Activated T-helper 9 cell treated with anti-CD3 and anti-CD28 coated beads, Interleukin-2, amount 50 U/mL, for 16 hours (primary cell): ENCODE measurements around the gene UQCC5.

Experiments
- DNase-seq: peaks from one replicate; pipeline ENCODE4 v3.0.0-alpha.2; 2020; ENCODE audit warnings: low read depth

The UQCC5 gene

DNA sequence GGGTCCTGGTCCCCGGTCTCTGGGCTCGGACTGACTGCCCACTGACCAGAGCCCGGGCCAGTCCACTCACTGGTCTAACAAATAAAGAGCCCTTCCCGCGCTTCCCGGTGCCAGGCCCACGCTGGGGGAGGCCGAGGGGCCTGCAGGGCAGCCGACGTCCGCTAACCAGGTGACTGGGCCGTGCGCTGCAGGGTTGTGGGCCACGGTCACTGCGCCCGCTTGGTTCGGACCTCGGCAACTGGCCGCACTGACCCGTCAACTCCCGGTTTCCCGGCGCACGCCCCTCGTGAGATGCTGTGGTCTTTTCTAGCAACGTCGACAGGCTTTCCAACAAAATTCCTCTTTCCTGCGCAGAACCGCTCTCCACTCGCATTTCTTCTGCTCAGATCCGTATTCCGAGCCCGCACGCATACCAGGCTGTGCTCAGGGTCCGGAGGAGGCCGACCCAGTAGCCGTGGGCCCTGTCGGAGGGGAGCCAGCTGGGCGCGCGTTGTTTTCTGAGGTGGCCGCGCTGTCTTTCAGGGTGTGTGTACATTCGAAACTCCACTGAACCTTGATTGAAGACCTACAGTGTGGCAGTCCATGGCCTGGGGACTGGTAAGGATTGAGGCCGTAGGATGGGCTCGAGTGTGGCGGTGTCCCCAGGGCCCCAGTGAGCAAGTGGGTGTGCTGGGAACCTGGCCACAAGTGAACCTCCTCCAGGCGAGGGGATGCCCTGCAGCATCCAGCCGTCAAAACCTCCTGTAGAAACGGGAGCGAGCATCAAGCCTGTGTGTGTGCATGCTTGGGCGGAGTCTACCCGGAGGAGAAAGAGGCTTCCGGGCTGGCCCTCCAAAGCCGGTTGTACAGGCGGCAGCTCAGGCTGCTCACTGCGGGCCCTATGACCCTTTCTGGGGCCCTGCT is 1.9 kb upstream of the UQCC5 start:
- DNase-seq, result no peak

DNA sequence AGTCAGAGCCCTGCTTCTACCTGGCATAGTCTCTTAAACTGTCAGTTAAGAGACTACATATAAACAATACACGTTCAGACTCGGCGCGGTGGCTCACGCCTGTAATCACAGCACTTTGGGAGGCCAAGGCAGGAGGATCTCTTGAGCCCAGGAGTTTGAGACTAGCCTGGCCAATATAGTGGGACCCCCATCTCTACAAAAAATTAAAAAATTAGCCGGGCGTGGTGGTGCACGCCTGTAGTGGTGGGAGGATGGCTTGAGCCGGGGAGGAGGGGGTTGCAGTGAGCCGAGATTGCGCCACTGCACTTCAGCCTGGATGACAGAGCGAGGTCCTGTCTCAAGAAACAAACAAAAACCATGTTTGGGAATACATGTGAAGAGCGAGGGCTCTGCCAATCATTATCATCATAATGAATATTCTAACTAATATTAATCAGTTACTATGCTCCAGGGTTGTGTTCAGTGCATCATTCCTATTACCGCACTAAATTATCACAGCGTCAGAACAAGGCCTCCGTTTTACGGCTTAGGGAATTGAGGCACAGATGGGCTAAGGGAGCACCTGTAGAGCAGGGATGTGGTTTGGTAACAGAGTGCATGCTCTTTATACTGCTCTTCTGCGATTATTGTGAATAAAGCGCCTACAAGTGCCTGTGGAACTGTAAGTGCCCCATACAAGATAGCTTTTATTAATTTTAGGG is 844 bp upstream of the UQCC5 start:
- no peak for DNase-seq

DNA sequence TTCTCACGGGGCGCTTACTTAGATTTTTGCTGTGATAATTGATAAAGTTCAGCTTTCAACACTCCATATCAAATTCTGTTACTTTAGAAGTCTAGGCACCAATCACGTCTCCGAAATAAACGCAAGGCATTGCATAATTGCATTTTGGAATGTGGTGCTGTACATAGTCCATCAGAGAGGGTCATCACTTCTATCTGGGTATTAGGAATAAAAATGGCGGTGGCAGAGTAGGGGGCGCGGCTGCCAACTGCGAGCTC is 365 bp upstream of the UQCC5 start:
- no peak for DNase-seq

DNA sequence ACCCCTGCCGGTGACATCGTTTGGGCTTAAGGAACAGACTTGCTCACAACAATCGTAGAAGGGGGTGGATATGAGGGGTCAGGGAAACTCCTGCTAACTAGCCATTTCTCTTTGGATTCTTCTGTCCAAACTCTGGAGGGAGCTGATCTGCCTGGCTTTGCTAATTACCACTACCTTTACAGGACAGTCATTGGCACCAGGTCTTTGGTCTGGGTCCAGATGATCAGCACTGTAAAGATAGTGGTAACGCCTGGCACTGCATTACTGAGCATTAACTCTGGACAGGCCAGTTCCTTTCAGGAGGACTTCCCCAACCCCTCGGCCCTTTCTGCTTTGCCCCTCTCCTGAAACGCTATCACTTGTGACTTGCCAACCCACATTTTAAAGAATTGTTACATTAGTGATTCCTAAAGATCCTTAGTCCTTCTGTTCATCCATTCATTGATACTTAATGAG is 788 bp downstream of the UQCC5 start:
- DNase-seq, result no peak

DNA sequence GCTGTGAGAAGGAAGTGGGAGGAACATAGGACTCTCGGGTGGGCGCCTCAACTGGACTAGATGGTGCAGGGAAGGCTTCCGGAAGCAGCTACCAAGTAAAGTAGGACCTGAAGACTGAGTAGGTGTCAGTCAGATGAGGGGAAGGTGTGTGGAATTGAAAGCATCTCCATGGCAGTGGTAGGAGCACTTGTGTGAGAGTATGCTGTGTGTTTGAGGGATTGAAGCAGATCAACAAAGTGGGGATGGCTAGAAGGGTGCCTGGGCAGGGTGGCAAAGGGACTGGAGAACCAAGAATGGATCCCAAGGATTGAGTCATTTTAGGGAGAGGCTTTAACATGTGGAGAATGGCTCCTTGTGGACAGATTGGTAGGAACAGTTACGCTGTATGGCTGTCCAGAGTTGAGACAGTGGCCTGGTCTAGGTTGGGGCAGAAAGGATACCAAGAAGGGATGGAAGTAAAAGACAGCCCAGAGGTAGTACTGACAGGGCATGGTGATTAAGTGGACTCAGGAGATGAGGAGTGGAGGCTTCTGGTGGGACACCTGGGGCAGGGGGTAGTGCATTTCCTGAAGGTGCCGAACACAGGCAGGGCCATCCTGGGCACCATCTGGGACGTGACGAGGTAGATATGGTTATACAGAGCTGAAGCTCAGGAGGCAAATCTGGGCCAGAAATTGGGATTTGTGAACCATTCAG is 1.5 kb downstream of the UQCC5 start:
- DNase-seq, result no peak

DNA sequence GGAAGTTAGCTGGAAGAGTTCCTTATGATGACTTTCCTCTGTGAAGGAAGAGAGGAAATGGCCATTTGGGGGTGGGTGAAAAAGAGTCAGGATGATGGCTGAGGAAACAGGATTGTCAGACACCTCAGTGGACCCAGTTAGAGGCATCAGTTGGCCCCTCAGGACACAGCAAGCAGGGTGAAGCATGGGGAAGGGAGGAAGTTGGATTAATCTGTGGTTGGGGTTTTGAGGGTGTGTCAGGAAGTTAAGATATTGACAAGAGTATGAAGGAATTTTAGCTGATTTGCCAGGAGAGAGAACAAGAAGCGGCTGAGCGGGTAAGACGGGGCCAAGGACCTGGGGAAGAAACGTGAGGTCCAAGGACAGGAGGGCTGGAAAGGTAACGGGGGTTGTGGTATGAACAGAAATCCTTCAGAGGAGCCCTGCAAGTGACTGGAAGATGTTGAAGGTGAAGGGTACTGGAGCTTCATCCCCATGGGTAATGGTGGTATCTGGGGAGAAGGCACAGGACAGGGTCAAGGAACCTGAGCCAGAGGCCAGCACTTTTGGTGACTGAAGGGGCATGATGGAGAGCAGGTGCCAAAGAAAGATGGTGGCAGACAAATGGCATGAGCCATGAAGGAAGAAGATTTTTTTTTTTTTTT is 2.7 kb downstream of the UQCC5 start:
- DNase-seq, result no peak

DNA sequence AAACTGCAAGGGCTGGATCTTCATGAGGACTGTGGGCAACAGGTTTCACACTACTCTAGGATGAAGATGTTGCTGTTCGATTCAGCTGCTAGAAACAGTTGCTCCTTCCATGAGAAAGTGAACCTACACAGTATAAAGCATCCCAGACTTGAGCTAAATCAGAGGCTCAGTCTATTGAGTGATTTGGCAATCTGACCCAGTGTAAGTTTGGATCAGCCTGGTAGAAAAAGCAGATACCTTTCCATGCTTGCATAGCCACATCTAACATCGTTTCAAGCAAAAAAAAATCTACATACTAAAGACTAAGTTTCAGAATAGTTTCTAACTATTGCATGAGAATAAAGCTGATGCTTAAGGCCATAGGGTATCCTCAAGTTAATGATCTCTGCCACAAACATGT is 4.6 kb downstream of the UQCC5 start:
- DNase-seq, result no peak

DNA sequence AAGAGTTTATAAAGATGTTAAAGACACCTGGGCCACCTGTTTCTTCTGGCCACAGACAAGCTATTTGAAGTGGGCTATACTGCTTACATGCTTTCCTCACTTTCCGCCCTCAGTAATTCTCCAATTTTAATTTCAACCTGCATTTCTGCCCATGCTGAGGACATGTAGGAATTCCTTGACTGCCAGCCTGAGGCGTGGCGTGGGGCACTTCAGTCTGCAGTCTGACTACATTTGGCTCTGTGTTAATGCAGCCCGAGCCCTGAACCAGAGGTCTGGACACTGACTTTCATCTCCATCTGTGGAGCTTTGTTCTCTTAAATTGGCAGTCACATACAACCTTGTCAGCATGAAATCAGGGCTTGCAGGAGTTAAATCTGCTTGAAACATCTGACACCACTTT is 8.5 kb downstream of the UQCC5 start:
- DNase-seq, result no peak

DNA sequence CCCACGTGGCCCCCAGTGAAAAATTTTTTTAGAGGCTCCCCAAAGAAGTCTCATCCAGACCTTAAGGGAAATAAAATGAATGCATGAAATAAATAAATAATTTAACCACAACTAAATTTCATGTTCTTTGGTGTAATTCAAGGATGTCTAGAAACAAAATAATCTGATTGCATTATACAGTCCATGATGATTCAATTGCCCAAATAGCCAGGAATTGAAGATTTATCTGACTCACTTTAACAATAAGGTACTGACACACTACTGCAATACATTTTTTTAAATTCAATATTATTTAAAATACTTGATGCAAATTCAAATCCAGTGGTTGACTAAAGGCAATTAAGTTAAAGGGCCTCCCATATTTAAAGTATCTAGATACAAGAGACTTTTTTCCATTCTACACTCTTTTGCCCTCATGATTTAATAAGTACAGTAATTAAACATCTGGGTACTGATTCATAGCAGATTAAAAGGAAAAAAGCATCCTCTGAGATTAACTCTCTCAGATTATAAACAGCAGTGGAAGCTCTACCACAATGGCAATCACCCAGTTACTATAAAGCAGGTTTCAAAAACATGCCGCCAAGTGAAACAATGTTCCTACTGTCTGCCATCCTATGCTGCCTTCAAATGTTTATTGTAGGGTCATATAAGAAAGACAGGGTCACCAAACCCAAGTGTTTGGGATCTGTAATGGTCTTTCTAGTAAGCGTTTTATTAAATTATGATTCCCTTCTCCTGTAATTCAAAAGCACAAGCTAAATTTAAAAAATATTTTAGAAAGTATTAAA is 9.9 kb downstream of the UQCC5 start:
- DNase-seq, result no peak

DNA sequence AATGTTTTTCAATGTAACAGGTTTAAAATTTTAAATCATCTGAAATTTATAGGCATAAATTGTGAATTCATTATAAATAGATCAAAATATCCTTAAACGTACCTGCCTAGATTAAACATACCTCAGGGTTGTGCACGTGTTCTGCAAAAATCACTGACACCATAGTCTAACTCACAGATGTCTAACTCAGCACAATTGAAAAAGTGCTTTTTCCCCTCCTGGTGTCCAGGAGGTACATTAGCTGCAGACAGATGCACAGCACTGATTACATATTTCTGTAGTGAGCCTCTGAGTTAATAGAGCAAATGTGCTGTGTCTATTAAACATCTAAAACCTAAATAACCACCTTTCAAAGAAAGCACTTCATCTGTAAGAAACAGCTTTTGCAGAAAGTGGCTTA is 10.7 kb downstream of the UQCC5 start:
- no peak for DNase-seq

DNA sequence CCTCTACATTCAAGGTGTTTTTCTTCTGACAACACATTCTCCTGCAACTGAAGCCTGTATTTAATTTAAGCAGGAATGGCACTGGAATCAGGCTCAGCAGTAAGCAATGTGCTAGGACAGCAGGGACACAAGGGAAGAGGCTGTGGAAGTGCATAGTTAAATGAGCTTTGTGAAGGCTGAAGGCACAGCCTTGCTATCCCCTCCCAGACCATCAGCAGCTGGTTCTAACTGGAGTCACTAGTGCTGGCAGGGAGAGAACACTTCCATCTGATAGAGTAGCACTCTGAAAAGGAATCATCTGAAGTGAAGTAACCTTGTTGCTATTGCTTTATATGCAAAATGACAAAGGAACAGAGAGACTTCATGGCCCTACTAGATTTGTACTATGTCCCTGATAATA is 14.7 kb downstream of the UQCC5 start:
- DNase-seq, result no peak

DNA sequence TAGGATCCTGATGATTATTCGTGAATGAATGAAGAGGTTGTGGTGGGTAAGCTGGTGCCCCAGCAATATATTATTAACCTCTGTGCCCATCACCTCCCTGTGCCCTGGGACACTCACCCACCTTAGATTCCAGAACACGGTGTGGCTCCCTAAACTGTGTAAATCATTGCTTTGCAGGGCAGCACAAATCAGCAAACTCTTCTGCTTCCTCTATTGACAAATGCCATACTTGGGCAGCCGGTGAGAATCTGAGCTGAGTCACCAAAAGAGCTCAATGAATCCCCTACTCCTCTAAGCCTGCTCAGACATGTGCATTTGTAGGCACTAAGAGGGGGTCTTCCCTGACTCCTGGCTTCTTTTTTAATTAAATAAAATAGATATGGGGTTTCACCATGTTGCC is 15.7 kb downstream of the UQCC5 start:
- DNase-seq, result no peak

DNA sequence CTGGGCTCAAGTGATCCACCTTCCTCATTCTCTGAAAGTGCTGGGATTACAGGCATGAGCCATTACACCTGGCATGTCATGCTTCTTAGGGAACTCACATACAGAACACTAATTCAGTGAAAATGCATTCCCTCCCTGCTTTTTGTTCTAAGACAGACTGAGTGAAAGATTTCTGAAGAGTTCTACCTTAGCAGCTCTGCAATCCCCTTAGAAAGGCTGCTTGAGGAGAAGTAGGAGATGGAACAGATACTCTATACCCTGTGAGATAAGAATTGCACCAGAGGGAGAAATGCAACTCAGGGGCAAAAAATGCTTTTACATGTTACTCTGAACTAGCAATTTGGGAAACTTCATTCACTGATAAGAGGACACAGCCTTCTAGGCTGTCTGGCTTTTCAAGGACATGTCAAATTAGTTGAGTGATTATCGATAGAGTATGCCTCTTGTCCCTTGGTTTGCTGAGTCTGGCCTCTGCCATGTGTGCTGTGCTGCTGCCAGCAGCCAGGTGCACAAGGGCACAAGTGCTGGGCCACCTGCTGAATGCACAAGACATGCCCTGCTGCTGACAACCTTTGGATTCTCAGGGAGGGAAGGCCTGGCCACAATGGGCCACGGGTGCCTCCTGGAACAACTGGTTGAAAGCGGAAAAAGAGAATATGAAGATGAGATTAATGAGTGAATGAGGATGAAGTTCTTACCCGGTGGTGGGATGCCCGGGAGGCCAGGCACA is 17.8 kb downstream of the UQCC5 start:
- no peak for DNase-seq

DNA sequence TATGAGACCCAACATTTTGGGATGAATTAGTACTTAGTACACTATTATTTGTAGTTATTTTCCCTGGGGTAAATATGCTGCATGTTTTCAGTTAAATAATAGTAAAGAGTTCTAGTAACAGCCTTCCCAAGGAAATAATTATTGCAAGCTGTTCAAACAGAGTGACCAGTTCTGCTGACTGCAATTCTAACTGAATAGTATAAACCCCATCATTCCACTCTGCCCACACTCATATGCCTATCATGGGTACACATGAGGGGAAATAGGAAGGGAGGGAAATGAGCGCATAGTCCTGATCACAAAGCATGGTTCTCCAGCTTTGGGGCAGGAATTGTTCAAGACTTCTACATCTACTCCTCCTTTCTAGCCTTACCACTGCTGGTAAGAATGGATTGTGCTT is 18.7 kb downstream of the UQCC5 start:
- no peak for DNase-seq

DNA sequence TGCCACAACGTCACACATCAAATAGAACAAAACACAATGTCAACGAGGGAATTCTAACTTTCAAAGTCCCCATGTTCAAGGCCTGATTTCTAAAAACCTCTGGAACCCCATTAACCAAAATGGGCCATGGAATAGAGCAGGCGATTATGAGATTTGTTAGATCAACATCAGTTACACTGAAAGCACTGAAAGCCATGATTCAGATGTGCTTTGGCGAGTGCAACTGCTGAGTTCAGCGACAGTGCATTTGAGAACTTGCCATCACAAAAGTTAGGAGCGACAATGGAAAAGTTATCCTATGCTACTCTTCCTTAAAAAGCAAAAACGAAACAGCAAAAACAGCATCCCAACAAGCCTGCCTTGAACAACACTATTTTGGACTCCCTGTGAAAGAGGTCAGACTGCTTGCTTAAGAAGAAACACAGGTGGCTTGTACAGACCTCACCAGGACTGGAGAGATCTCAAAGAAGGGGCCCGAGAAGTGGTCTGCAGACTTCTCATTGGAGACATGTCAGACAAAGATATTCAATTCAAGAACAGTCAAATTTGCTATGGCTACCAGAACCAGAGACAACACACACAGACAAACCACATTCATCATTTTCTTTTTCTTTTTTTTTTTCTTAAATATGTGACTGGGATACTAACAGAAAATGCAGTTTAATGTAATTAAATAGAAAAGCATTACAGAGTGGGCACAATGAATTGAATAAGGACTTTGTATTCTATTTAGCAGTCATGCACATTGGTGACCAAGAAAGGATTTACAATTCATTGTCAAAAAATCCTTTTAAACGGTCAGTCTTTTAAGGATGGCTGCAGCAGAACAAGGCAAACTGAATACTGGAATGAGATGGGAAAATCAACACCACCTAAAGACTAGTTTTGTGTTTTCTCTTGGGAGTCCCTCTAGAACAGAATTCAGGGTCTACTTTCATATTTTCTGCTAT is 20.9 kb downstream of the UQCC5 start:
- DNase-seq, result no peak

DNA sequence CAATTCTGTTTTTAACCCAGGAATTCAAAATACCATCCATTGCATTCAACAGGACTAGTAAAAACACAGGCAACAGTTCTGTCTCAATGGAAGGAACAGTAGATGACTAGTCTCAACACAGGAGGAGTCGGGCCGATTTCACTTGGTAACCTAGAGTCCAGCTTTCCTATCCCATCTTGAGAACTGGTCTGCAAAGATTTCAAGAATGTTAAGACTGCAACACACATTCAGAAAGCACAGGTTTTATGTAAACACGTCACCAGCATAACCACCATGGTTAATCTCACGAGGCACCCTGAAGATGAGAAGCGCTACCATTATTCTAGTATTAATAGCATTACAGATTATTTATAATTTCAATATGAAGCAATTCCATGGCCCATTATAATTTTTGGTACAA is 22.0 kb downstream of the UQCC5 start:
- no peak for DNase-seq

DNA sequence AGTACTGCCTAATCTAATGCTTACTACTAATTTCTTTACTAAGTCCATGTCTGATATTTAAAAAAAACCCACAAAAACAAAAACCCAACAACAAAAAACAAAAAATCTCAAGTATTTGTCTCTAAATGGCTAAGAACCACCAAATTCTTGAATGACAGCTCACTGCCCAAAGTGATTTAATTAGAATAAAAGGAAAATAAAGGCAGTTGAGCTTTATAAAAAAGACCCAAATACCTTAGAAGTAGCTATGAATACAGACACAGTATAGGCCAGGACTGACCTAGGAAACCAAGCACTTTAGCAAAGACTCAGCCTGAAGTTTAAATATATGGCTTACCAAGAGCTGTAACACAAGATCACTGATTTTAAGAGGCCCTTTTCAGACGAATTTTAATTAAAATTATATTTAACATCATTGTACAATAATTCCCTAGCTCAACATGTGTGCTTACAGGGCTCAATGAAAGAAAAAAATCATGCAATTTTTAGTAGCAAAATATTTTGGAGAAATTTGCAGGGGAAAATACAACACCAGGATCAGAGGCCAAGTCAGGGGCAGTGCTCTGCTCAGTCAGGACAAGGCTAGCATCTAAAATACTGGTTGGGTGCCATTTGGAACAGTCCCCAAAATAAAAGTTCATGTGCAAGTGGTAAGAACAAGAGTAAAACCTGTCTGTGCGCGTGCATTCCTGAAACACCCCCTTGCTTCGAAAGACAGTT is 24.8 kb downstream of the UQCC5 start:
- no peak for DNase-seq

DNA sequence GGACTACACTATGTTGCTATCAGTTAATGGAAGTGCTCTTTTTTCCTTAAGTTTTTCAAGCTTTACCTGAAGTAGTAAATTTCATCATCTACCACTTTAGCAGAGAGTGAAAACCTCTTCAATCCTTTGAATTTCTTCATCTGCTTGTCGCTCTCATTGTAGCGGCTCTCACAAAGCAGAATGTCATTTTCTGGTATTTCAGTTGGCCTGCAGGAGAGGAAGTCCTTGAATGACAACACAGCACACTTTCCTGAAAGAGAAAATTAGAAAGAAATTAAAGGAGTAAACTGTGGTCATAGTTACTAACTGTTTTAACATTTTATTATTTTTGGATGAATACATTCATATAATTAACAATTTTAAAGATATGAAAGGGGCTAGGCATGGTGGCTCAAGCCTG is 27.6 kb downstream of the UQCC5 start:
- no peak for DNase-seq

DNA sequence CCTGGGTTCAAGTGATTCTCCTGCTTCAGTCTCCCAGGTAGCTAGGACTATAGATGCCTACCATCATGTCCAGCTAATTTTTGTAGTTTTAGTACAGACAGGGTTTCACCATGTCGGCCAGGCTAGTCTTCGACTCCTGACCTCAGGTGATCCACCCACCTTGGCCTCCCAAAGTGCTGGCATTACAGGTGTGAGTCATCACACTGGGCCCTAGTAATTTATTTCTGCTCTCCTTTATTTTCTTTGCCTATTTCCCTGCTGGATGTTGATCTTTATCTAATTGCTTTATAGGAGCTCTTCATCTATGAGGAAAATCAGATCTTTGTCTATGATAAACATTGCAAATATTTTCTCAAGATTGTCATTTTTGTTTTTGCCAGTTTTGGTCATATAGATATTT is 31.7 kb downstream of the UQCC5 start:
- no peak for DNase-seq
